Posterior cingulate gyrus (tissue), 11 donors: ENCODE data around the gene TXLNG.
"Not testable (repeated sequence)": the region's sequence is repeated elsewhere in the genome, so short reads cannot be mapped to it uniquely, and the experiment has no call there.

Source experiments
- DNase-seq, 10 donors: peaks; one replicate each; pipeline versions ENCODE4 v3.0.0 to v3.0.0-alpha.2; 2020 to 2021; ENCODE audit warnings: mixed read lengths in 3 of 10
- intact Hi-C: fragments of 100-400 bp; cut with DNase I; formaldehyde crosslinking; loops from one replicate; pipeline ENCODE4 v1.15.1; 2023

TXLNG gene

GRCh38 chrX:16786139-16786790 is at the start of gene TXLNG:
Gene TXLNG, plus strand, starts transcription at chrX:16786466. Its CDS starts 22 bp downstream, at chrX:16786488.
- intact Hi-C loops, result loop anchor here (1.0 to 10.0 kb wide), 2 partner anchors 67 to 1111 kb away; partner anchors contain the start of gene SYAP1

DNA sequence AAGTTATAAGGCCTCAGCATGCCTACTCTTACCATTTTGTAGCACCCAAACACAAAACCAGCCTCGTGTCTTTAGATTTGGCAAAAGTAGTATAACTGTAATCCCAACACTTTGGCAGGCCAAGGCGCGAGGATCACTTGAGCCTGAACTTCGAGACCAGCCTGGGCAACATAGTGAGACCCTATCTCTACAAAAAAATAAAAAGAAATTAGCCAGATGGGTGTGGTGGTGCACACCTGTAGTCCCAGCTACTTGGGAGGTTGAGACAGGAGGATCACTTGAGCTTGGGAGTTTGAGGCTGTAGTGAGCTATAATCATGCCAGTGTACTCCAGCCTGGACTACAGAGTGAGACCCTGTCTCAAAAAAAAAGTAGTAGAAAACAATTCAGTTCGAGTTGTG is 49.2 kb upstream of the TXLNG start:
- DNase-seq, result no peak
- intact Hi-C loops, result no loop called here

More at GRCh38 chrX:16786139-16786790, at the start of gene TXLNG:
- peak; percentile 94 to 100 (median 100) for DNase-seq

GRCh38 chrX:16739574-16739973 is 46.7 kb upstream of the TXLNG start:
- DNase-seq, result no peak
- intact Hi-C loops, result no loop called here

DNA sequence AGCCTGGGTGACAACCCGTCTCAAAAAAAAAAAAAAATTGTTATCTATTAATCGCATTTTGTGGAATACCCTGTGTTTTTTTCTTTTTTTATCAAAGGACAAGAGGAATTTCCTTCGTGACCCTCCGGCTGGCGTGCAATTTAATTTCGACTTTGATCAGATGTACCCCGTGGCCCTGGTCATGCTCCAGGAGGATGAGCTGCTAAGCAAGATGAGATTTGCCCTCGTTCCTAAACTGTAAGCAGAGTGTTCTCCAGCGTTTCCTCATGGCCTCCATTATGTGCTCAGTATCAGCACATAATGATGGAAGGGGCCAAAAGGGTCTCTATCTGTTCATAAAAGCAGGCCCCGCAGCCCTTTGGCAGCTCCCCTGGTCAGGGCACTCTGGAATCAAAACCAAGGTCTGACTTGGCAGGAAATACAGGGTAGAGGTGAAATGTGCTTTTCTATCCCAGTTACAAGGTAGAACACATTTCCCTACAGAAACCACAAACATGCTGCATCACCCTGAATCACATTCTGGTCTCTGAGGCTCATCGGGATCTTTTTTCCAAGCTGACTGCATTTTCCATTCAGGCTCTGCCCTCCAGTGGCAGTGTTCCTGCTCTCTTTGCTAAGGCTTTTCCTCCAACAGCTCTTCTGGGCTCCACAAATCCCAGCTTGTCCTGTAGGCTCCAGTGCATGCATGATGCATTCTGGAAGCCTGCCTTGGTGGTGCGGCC is 42.5 kb upstream of the TXLNG start:
- intact Hi-C loops, result no loop called here
- no peak for DNase-seq

GRCh38 chrX:16745102-16745501 is 41.2 kb upstream of the TXLNG start:
- intact Hi-C loops, result no loop called here
- no peak for DNase-seq

- intact Hi-C loops, result no loop called here
- DNase-seq, result no peak
Measured at GRCh38 chrX:16745659-16746058, 40.6 kb upstream of the TXLNG start.

- intact Hi-C loops, result no loop called here
- no peak for DNase-seq
Measured at GRCh38 chrX:16748425-16748824, 37.8 kb upstream of the TXLNG start.

DNA sequence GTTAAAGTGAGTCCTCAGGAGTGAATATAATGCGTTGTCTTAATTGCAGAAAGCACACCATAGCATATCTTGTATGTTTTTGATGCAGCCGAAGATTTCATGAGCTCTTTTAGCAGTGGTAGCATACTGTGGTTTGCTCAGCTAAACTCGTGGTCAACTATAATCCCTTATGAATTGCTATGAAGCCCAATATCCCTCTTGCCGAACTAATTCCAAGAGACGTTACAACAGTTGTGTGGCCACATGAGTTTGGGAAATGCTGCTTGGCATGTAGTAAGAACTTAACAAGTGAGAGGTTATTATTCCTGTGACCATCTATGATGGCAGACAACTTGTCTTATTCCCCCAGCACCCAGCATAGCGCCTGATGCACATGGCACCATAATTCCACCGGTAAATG is 36.1 kb upstream of the TXLNG start:
- intact Hi-C loops, result no loop called here

GRCh38 chrX:16754019-16754418 is 32.2 kb upstream of the TXLNG start:
- no peak for DNase-seq

More for the DNA sequence above, 36.1 kb upstream of the TXLNG start:
- no peak for DNase-seq

DNA sequence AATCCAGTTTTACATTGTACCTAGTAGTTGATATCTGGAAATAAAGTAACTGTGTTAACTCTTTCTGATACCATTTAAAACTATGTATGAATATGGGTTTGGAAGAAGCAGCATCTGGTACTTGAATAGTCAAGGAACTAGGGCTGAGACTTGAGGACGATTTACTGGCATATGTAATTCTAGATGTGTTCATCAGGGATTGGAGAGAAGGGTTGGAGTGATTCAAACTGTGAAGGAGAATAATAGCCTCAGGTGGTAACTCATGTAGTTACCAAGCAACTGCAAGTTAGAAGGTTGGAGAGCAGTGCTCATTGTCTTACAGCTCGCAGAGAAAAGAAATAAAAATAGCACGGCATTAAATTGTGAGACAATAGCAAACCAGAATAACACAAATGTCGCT is 29.5 kb upstream of the TXLNG start:
- intact Hi-C loops, result no loop called here
- no peak for DNase-seq

More at GRCh38 chrX:16754019-16754418, 32.2 kb upstream of the TXLNG start:
- intact Hi-C loops, result no loop called here

DNA sequence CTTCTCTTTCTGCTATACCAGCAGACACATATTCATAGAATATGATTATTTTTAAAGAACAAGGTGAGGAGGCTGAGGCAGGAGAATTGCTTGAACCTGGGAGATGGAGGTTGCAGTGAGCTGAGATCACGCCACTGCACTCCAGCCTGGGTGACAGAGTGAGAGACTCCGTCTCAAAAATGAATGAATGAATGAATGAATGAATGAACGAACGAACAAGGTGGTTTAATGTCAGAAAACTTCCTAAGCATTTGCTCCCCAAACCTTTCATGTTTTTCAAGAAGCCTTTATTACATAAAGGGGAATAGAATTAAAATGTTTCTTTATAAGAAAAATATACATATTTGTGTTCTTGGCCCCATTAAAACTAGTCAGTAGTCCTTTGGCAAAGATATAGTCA is 24.8 kb upstream of the TXLNG start:
- intact Hi-C loops, result not testable (repeated sequence)

DNA sequence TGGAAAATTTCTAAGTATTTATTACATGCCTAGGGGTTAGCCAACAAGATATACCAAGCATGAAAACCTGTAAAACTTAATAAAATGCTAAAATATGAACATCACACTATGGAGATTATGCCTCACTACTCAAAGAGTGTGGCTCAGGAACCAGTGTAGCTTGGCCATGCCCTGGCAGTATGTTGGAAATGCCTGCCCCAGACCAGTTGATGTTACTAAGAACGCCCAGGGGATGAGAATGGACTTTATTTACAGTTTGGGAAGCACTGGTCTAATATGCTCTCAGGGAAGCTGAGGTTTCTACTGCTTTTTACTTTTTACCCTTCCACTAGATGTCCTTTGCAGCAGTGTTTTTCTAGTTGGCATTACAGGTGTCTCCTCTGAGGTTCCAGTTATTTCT is 23.7 kb upstream of the TXLNG start:
- intact Hi-C loops, result no loop called here
- DNase-seq, result no peak

More for the DNA sequence above, 24.8 kb upstream of the TXLNG start:
- not testable (repeated sequence) for DNase-seq

DNA sequence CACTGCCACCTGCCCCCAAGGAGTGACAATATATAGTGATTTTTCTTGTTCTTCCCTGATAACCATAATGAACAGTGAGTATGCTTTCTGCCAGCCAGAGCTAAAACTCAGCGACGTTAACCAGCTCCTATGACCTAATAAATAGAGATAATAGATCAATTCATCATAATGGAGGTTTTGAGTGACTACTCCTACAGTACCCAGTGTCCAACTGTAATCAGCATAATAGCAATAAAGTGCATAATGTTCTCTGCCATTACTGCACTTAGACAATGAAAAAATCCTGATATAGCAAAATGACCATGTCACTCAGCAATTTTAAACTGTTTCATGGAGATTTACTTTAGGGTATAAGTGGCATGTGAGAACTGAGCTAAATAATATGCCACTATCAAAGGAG is 20.7 kb upstream of the TXLNG start:
- DNase-seq, result no peak
- intact Hi-C loops, result no loop called here

DNA sequence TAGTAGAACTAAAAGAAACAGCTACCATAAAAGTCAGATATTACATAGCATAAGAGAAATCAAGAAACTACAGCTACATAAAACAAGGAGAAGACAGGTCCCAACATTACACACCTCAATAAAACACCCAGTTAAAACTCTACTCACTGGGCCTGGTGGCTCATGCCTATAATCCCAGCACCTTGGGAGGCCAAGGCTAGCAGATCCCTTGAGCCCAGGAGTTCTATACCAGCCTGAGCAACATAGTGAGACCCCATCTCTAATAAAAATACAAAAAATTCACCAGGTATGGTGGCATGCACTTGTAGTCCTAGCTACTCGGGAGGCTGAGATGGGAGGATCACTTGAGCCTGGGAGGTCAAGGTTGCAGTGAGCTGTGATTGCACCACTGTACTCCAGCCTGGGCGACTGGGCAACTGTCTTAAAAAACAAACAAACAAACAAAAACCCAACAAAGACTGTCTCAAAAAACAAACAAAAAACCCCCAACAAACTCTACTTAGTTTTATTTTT is 15.2 kb upstream of the TXLNG start:
- no peak for DNase-seq
- intact Hi-C loops, result no loop called here

GRCh38 chrX:16771483-16772398 is 14.5 kb upstream of the TXLNG start:
- intact Hi-C loops, result no loop called here
- DNase-seq, result no peak

DNA sequence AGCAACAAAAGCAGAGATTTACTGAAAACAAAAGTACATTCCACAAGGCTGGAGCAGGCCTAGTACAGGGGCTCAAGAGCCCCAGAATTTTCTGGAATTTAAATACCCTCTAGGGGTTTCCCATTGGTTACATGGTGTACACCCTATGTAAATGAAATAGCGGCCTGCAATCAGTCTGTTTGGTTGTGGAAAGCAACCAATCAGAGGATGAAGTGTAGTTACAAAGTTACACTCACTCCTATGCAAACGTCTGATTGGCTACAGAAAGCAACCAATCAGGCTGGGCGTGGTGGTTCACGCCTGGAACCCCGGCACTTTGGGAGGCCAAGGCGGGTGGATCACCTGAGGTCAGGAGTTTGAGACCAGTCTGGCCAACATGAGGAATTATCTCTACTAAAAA is 13.8 kb upstream of the TXLNG start:
- intact Hi-C loops, result no loop called here
- DNase-seq, result no peak

GRCh38 chrX:16774746-16775145 is 11.5 kb upstream of the TXLNG start:
- intact Hi-C loops, result no loop called here
- no peak for DNase-seq

DNA sequence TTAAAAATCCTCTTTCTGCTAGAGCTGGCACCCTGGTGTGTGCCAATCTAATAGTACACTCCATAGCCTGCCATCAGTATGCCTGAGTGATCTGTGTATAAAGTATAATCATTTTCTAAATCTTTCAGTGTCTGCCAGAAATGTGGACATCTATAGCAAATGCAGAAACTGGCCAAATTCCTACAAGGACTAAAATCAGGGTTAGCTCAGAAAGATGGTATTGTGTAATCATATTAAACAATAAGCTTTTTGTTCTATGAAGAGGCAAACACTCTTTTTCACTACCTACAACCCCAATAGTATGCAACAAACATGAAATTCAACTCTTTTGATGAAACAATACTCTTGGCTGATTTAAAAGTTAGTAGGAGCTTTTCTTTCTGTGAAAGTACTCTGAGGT is 7.7 kb upstream of the TXLNG start:
- no peak for DNase-seq
- intact Hi-C loops, result no loop called here

DNA sequence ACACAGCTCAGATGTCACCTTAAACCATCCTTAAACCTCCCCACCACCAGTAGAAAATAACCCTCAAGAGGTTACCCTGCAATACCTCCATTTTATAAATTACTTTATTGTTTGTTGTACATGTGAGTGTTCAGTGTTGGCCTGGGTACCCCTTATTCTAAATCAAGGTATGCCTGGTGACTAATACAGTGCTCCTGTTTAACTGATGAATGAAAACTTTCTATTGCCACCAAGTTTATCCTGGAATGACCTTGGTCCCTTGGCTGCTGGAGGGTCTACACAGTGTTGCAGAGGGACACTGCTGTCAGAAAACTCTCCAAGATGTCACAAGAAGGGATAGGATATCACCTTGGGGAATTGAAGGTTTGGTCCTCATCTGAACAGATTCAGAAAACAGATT is 7.3 kb upstream of the TXLNG start:
- intact Hi-C loops, result no loop called here
- DNase-seq, result no peak

- intact Hi-C loops, result loop anchor here (10.0 kb wide), 1 partner anchor 1105 kb away; no protein-coding TSS in a partner anchor
- DNase-seq, result not testable (repeated sequence)
Measured at GRCh38 chrX:16779815-16780214, 6.5 kb upstream of the TXLNG start.

- DNase-seq, result no peak
- intact Hi-C loops, result loop anchor here (10.0 kb wide), 1 partner anchor 1109 kb away; no protein-coding TSS in a partner anchor
Measured at GRCh38 chrX:16783452-16783851, 2.8 kb upstream of the TXLNG start.
